ENCODE data around the gene NFIX. TPM values are rescaled to one million over a fixed set of nuclear protein-coding genes. Genes with fewer than 3 reads are reported as not detected.

NFIX gene
- total RNA-seq, 1 experiment from 2014 or later: 16.4 TPM

DNA sequence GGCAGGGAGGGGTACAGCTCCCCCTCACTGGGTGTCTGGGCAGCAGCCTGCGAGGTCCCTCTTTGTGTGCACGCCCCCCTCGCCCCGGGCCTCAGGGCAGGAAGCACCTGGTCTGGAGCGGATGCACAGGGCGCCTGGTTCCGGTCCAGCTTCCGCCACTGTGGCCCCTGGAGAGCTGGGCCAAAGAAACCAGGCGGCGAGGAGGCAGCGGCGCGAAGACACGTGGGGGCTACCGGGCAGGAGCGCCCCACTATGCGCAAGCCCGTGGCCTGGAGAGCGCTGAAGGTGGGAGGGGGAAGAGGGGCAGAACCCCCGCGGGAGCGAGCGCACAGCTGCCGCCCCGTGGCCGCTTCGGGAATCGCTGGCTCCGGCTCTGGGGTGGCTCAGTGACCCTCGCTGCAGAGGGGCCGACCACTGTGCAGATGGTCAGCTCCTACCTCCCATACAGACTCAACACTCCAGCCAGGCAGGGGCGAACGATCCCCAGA, 109.1 kb downstream of the NFIX start:
- H3K4me1 Mint-ChIP-seq (ENCODE audit: low read depth, unreplicated experiment): no peaks in the 10 kb centered on the region
- H3K27ac Mint-ChIP-seq (ENCODE audit: unreplicated experiment): no peak overlapping the region
- intact Hi-C loops (cut with micrococcal nuclease; ENCODE audit: unreplicated experiment): loop anchor here (5.0 kb wide), 1 partner anchor 158 kb away; no protein-coding TSS in a partner anchor
- H3K4me3 Mint-ChIP-seq (ENCODE audit: low read depth, unreplicated experiment): no peak overlapping the region
- TF ChIP-seq, protein P1, sequence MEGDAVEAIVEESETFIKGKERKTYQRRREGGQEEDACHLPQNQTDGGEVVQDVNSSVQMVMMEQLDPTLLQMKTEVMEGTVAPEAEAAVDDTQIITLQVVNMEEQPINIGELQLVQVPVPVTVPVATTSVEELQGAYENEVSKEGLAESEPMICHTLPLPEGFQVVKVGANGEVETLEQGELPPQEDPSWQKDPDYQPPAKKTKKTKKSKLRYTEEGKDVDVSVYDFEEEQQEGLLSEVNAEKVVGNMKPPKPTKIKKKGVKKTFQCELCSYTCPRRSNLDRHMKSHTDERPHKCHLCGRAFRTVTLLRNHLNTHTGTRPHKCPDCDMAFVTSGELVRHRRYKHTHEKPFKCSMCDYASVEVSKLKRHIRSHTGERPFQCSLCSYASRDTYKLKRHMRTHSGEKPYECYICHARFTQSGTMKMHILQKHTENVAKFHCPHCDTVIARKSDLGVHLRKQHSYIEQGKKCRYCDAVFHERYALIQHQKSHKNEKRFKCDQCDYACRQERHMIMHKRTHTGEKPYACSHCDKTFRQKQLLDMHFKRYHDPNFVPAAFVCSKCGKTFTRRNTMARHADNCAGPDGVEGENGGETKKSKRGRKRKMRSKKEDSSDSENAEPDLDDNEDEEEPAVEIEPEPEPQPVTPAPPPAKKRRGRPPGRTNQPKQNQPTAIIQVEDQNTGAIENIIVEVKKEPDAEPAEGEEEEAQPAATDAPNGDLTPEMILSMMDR (IDR thresholded peaks at IDR 0.05; ENCODE audit: unreplicated experiment): no peak
- no TSS peak for BruUV-seq (replicated peaks)
- DNase-seq: no peak
- CTCF ChIA-PET: interaction anchor here (0.6 kb wide), 2 partner anchors 42 to 43 kb away, joined by 3 to 4 read pairs; no protein-coding TSS in a partner anchor
- H3K9me3 Mint-ChIP-seq (ENCODE audit: low read depth, unreplicated experiment): no peaks in the 10 kb centered on the region
- no peaks in the 10 kb centered on the region for H3K27me3 Mint-ChIP-seq (ENCODE audit: unreplicated experiment)
- H3K36me3 Mint-ChIP-seq (ENCODE audit: insufficient read depth, unreplicated experiment): peaks cover 22% of the 10 kb centered on the region

DNA sequence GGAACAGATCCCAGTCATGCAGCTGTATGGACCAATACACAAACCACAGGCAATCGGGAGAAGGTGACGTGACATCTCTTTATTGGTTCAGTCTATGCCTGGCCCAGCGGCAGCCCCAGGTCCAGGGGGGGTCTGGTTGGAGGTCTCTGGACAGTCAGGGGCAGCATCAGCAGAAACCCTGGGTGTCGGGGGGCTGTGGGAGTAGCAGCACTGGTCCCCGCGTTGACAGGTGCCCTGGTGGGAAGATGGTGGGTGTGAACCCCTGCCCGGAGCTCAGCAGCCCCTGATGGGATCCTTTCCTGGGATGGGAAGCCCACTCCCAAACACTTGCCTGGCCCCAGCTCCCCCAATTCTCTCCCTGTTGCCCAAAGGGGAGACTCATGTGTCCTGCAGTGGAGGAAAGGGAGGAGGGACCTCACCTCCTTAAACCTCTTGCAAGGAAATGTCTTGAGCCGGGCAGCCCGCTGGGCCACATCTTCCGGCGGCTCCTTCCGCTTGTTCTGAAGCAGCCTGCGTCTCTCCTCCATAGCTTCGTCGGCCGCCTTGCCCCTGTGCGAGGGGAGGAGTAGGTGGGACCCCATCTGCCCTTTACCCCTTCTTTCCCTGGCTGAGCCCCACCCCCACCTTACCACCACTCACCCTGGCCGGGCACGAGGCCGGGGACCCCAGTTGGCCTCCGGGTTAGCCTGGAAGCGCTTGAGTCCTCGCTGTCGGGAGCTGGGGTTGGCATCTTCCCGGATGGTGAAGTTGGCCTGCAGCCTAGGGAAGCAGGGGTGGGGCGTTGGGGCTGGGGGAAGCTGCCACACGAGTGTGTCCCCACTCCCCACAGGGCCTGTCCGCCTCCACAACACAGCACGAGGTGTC, 109.8 kb downstream of the NFIX start:
- intact Hi-C loops (cut with micrococcal nuclease; ENCODE audit: unreplicated experiment): loop anchor here (5.0 kb wide), 1 partner anchor 157 kb away; no protein-coding TSS in a partner anchor
- BruUV-seq (replicated peaks): TSS peak; percentile 26
- H3K36me3 Mint-ChIP-seq (ENCODE audit: insufficient read depth, unreplicated experiment): peaks cover 20% of the 10 kb centered on the region
- DNase-seq: no peak
- CTCF ChIA-PET: interaction anchor here (0.7 kb wide), 1 partner anchor 234 kb away, joined by 5 read pairs; no protein-coding TSS in a partner anchor
- H3K27ac Mint-ChIP-seq (ENCODE audit: unreplicated experiment): no peak overlapping the region
- TF ChIP-seq, protein P1 (IDR thresholded peaks at IDR 0.05; ENCODE audit: unreplicated experiment): no peak
- no peaks in the 10 kb centered on the region for H3K27me3 Mint-ChIP-seq (ENCODE audit: unreplicated experiment)
- no peaks in the 10 kb centered on the region for H3K4me1 Mint-ChIP-seq (ENCODE audit: low read depth, unreplicated experiment)
- no peak overlapping the region for H3K4me3 Mint-ChIP-seq (ENCODE audit: low read depth, unreplicated experiment)
- no peaks in the 10 kb centered on the region for H3K9me3 Mint-ChIP-seq (ENCODE audit: low read depth, unreplicated experiment)

DNA sequence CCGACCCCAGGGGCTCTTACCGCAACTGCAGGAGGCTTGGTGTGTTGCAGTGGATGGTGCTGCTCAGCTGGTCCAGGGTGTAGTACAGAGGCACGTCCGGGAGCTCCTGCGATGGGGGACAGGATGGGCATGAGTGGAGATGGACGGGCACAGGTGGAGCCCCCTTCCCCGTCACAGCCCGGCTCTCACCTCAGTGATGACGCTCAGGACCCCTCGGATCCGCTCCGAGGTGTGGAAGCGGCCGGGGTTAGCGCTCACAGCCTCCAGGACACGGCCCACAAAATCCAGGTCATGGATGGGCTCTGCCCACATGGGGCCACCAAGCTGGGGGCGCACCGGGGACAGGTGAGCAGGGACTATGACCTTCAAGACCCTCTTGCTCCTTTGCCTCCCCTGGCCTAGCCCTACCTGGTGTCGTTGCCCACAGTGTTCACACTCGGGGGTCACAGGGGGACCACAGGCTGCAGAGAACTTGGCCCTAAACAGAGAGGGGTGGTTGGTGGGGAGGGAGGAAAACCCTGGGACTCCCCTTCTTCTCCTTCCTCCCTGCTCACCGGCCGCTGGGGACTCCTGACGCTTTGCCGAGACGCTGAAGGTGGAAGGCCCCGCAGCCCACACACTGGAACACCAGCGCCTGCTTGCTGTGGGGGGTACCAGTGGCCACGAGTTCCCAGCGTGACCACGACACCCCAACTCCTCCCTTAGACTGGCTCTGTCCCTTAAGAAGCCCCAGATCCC, 114.3 kb downstream of the NFIX start:
- Mint-ChIP-seq H3K27ac (ENCODE audit: unreplicated experiment) (no peak overlapping the region), H3K27me3 (ENCODE audit: unreplicated experiment) (no peaks in the 10 kb centered on the region), H3K9me3 (ENCODE audit: low read depth, unreplicated experiment) (no peaks in the 10 kb centered on the region), H3K4me1 (ENCODE audit: low read depth, unreplicated experiment) (no peaks in the 10 kb centered on the region), H3K4me3 (ENCODE audit: low read depth, unreplicated experiment) (no peak overlapping the region), H3K36me3 (ENCODE audit: insufficient read depth, unreplicated experiment) (peaks cover 30% of the 10 kb centered on the region)
- DNase-seq: no peak
- CTCF ChIA-PET: interaction anchor here (0.6 kb wide), 1 partner anchor 26 kb away, joined by 3 read pairs; no protein-coding TSS in a partner anchor
- TF ChIP-seq, protein P1 (IDR thresholded peaks at IDR 0.05; ENCODE audit: unreplicated experiment): no peak
- BruUV-seq (replicated peaks): no TSS peak
- intact Hi-C loops (cut with micrococcal nuclease; ENCODE audit: unreplicated experiment): no loop called here

DNA sequence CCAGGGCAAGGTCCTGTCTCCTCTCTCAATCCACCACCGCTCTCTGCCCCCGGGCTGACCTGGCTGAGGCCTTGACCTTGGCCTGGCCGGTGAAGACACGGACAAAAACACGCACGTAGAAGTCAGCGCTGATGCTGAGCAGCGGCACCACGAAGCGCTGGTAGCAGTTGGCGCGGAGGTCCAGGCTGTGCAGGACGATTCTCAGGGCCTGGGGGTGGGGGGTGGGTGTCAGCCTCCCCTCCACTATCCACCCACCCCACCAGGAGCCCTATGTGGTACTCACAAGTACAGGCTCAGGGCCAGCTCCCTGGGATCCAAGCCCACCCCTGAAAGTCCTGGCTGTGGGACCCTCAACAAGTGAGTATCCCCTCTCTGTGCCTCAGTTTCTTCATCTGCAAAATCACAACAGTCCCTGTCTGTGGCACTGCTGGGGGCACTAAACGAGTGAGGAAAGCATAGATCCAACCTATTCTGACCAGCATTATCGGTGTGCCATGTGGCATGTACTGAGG, 114.9 kb downstream of the NFIX start:
- peaks cover 31% of the 10 kb centered on the region for H3K36me3 Mint-ChIP-seq (ENCODE audit: insufficient read depth, unreplicated experiment)
- no peaks in the 10 kb centered on the region for H3K27me3 Mint-ChIP-seq (ENCODE audit: unreplicated experiment)
- intact Hi-C loops (cut with micrococcal nuclease; ENCODE audit: unreplicated experiment): no loop called here
- TF ChIP-seq, protein P1 (IDR thresholded peaks at IDR 0.05; ENCODE audit: unreplicated experiment): no peak
- H3K4me1 Mint-ChIP-seq (ENCODE audit: low read depth, unreplicated experiment): peaks cover under 1% of the 10 kb centered on the region
- CTCF ChIA-PET: no interaction called here
- H3K27ac Mint-ChIP-seq (ENCODE audit: unreplicated experiment): no peak overlapping the region
- no TSS peak for BruUV-seq (replicated peaks)
- DNase-seq: no peak
- H3K9me3 Mint-ChIP-seq (ENCODE audit: low read depth, unreplicated experiment): no peaks in the 10 kb centered on the region
- no peak overlapping the region for H3K4me3 Mint-ChIP-seq (ENCODE audit: low read depth, unreplicated experiment)
